ENCODE measurements around the gene PPARGC1A. TPM values are rescaled to one million over a fixed set of nuclear protein-coding genes. Genes with fewer than 3 reads are reported as not detected.

PPARGC1A gene
- total and polyA plus RNA-seq, 2 of the 13 experiments (the other 11 are each of a cell fraction or from before 2014, with no cell fraction given): 20.7 to 37.3 TPM

DNA sequence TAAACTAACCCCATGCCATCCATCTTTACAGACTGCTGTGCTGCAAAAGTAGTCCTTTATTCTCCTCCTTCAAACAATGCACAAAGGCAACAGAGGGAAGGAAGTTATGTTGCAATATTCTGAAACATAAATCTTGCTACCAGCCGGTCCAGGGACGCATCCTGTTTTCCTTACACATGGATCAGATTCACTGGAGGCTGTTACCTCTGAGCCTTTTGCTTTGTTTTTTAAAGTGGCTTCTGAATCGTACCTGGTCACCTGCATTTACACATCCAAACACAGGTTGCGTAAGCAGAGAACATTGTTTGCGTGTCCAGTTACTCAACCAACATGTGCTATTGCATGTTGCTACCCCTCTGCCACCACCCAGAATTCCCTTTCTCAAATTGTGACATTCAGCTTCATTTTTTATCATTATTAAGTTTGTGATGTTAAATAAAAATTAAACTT is 8.8 kb downstream of the PPARGC1A start (continued):
- TF ChIP-seq CCDC6 (CRISPR knock-in tag; IDR thresholded peaks at IDR 0.05) (0 out of 2 replicates have a peak, but pooled peaks have one; percentile 67), SMAD3 (CRISPR knock-in tag; IDR thresholded peaks at IDR 0.05) (peak; percentile 95), ZNF142 (CRISPR knock-in tag; IDR thresholded peaks at IDR 0.05) (no peak), RXRB (CRISPR knock-in tag; IDR thresholded peaks at IDR 0.05; ENCODE audit: borderline replicate concordance) (peak; percentile 84)

DNA sequence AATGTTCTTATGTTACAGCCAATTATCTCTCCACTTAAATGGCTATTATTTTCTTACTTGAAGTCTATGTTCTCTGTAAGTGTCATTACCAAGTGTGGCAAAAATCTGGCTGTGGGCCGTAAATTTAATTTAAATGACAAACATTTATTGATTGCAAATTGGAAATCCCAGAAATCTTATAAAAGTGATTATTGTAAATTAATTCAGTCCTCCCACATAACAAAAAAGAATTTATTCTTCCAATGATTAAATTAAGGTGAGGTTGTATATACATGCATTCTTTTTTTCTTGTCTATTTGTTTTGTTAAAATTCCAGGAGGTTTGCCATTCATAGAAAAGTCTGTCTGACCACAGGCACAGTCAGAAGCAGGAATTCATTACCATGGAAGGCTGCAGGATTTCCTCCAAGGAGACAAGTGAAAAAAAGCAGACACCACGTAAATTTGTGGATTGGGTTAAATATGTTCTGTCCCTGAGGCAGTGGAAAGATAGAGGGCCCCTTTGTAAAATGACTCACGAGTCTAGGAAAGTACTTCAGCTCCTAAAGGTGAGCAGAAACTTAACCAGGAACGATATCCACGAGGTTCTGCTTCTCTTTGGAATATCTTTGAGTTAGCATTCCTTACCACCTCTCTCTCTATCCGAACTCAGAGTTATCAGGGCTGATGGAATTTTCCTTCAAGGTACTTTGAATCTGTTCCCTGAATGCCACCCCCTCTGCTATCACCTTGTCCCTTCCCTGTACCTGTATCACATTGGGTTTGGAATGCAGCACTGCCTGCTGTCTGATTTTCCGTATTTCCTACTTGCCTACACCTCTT is 10.7 kb downstream of the PPARGC1A start:
- Histone ChIP-seq H3K27me3 (ENCODE audit: control insufficient read depth in 1 of 2, insufficient read depth in 2 of 2, low read length in 2 of 2) (no peaks in the 10 kb centered on the region), H3K4me3 (replicated peaks in 1 of 3; ENCODE audit: insufficient read depth in 1 of 3, low read depth in 2 of 3, low read length in 3 of 3) (peak overlapping the region; percentile 20 to 56 (median 49)), H3K27ac (ENCODE audit: extremely low read length, insufficient read depth, low read length) (peak overlapping the region; percentile 84), H4K20me1 (ENCODE audit: insufficient read depth, low read length) (no peaks in the 10 kb centered on the region), H2AFZ (ENCODE audit: low read length) (no peak overlapping the region), H3K9me3 (ENCODE audit: low read length) (no peaks in the 10 kb centered on the region), H3K4me2 (ENCODE audit: low read depth, low read length) (peak overlapping the region; percentile 73), H3K4me1 (ENCODE audit: insufficient read depth, low read length) (peaks cover 97% of the 10 kb centered on the region), H3K79me2 (ENCODE audit: insufficient read depth, low read length) (peaks cover 52% of the 10 kb centered on the region), H3K36me3 (replicated peaks in 1 of 2; ENCODE audit: control insufficient read depth in 1 of 2, insufficient read depth in 2 of 2, low read length in 2 of 2) (peaks cover 3 to 27% of the 10 kb centered on the region in 2 experiments; a peak in 4 of 5 replicates), H3K9ac (ENCODE audit: insufficient read depth, low read depth, low read length) (peak overlapping the region; percentile 62)
- no peak for ATAC-seq
- POLR2A ChIA-PET: no interaction called here
- CTCF ChIA-PET (ENCODE audit: low intra/inter-chr PET ratio, low total read pairs): no interaction called here
- BruUV-seq (replicated peaks): no TSS peak
- no peak for FAIRE-seq
- in situ Hi-C loops (cut with HindIII; ENCODE audit: extremely low pct_ligation_motif_present, low pct_unique_long_range_greater_than_20kb): loop anchor here (25.0 kb wide), 1 partner anchor 708 kb away; the partner anchor contains the start of gene DHX15
- 53% methylated on average over 7 of the region's 7 CpGs for WGBS (ENCODE audit: low lambda C conversion rate)
- no peak for DNase-seq (ENCODE audit: low spot score)
- intact Hi-C loops (cut with micrococcal nuclease; ENCODE audit: unreplicated experiment): no loop called here
- TF ChIP-seq MED1 (CRISPR knock-in tag; IDR thresholded peaks at IDR 0.05): peak; percentile 15; the same call in 1 of the 2 replicates
- TF ChIP-seq, protein P1, sequence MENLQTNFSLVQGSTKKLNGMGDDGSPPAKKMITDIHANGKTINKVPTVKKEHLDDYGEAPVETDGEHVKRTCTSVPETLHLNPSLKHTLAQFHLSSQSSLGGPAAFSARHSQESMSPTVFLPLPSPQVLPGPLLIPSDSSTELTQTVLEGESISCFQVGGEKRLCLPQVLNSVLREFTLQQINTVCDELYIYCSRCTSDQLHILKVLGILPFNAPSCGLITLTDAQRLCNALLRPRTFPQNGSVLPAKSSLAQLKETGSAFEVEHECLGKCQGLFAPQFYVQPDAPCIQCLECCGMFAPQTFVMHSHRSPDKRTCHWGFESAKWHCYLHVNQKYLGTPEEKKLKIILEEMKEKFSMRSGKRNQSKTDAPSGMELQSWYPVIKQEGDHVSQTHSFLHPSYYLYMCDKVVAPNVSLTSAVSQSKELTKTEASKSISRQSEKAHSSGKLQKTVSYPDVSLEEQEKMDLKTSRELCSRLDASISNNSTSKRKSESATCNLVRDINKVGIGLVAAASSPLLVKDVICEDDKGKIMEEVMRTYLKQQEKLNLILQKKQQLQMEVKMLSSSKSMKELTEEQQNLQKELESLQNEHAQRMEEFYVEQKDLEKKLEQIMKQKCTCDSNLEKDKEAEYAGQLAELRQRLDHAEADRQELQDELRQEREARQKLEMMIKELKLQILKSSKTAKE (CRISPR knock-in tag; IDR thresholded peaks at IDR 0.05; ENCODE audit: borderline replicate concordance): no peak
- TF ChIP-seq KLF16 (CRISPR knock-in tag; IDR thresholded peaks at IDR 0.05): 0 out of 4 replicates have a peak, but pooled peaks of 1 of the 2 experiments have one; percentile 23
- TF ChIP-seq, protein P2, sequence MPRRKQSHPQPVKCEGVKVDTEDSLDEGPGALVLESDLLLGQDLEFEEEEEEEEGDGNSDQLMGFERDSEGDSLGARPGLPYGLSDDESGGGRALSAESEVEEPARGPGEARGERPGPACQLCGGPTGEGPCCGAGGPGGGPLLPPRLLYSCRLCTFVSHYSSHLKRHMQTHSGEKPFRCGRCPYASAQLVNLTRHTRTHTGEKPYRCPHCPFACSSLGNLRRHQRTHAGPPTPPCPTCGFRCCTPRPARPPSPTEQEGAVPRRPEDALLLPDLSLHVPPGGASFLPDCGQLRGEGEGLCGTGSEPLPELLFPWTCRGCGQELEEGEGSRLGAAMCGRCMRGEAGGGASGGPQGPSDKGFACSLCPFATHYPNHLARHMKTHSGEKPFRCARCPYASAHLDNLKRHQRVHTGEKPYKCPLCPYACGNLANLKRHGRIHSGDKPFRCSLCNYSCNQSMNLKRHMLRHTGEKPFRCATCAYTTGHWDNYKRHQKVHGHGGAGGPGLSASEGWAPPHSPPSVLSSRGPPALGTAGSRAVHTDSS (CRISPR knock-in tag; conservative IDR thresholded peaks at IDR 0.05): no peak
- TF ChIP-seq ZBTB7A (CRISPR knock-in tag; IDR thresholded peaks at IDR 0.05): no peak
- 0 out of 2 replicates have a peak, but pooled peaks have one; percentile 55 for TF ChIP-seq RBFOX2 (IDR thresholded peaks at IDR 0.05; ENCODE audit: low read depth, low read length)

Measured in HepG2 (cell line).